Peyer's patch (tissue), 4 donors: Measurements from ENCODE around the gene RBBP5. TPM values are rescaled to one million over a fixed set of nuclear protein-coding genes. Genes with fewer than 3 reads are reported as not detected.

Source experiments
- DNase-seq, 3 donors: peaks; one replicate each; pipeline ENCODE4 v3.0.0-alpha.2; 2017 to 2019
- H3K27ac ChIP-seq, 4 donors: fragments of 200-600 bp; sonication (generic); one replicate each; pipeline ENCODE4 v1.5.1; 2016 to 2019
- H3K27me3 ChIP-seq, 2 donors: fragments of 200-600 bp; sonication (generic); one replicate each; pipeline ENCODE4 v1.5.1; 2019
- H3K36me3 ChIP-seq, 3 donors: fragments of 200-600 bp; sonication (generic); one replicate each; pipeline ENCODE4 v1.5.1; 2016 to 2019
- H3K4me1 ChIP-seq, 4 donors: fragments of 200-600 bp; sonication (generic); one replicate each; pipeline ENCODE4 v1.5.1; 2016 to 2019
- H3K4me3 ChIP-seq, 4 donors: fragments of 200-600 bp; sonication (generic); 1 replicate in 3 of 4; 2 replicates in 1 of 4; pipeline ENCODE4 v1.5.1; 2016 to 2019; ENCODE audit warnings: mild to moderate bottlenecking in 1 of 4
- H3K9me3 ChIP-seq, 4 donors: fragments of 200-600 bp; sonication (generic); one replicate each; pipeline ENCODE4 v1.5.1; 2016 to 2019; ENCODE audit warnings: mild to moderate bottlenecking in 1 of 4
- POLR2A ChIP-seq, 2 donors: fragments of 450-650 bp; IDR thresholded peaks; one replicate each; pipeline ENCODE4 v1.5.1; 2017; ENCODE audit warnings: antibody characterized with exemption in 2 of 2, mild to moderate bottlenecking in 2 of 2, moderate library complexity in 2 of 2
- total RNA-seq, 4 donors: library from RNA; depleted of rRNA; stranded (reverse); fragments of >200 nt; gene quantifications; one replicate each; pipeline ENCODE4 v1.1.0, GENCODE V29; 2016
- TF ChIP-seq, protein P1 (sequence below), 6 experiments: fragments of 450-650 bp in 4 of 6; fragments of 200-600 bp in 2 of 6; sonication (generic) in 1 of 6; IDR thresholded peaks; one replicate each; pipeline ENCODE4 v1.5.1; 2017 to 2019; ENCODE audit warnings: antibody characterized with exemption in 6 of 6, mild to moderate bottlenecking in 3 of 6, moderate library complexity in 1 of 6

Gene RBBP5
- total RNA-seq, 4 donors from 2014 or later, result 11.9 to 21.5 (median 15.3) TPM

DNA sequence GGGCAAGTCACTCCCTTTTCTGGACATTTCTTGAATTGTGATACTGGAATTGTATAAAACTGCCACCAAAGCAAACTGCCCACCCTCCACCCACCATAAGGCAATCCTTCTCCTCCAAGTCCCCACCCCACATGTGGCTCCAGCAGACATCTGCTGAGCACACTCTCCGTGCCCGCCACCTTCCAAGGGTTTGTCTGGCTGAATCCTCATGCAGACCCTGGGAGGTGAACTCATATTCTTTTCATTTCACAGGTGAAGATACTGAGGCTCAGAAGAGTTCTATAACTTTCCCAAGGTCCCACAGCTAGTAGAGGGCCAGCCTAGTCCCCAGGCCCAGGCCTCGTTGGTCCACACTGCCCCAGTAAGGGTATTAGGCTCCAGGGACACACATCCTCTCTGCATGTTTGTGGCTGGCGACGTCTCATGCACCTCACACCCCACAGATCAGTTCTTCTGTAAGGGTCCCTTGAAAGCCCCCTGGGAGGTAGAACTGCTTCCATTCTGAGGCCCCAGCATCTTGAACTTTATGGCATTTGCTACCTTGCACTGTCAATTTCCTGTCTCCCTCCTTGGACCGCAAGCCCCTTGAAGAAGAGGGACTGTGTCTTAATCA lies 64.7 kb downstream of the RBBP5 start:
- H3K4me3 ChIP-seq, result no peak overlapping the region
- H3K9me3 ChIP-seq, result no peaks in the 10 kb centered on the region
- peaks cover 0 to 4% (median 0%) of the 10 kb centered on the region in 4 donors for H3K4me1 ChIP-seq
- no peaks in the 10 kb centered on the region for H3K36me3 ChIP-seq
- no peaks in the 10 kb centered on the region for H3K27me3 ChIP-seq
- no peak for TF ChIP-seq POLR2A (IDR thresholded peaks at IDR 0.05)
- TF ChIP-seq, protein P1, sequence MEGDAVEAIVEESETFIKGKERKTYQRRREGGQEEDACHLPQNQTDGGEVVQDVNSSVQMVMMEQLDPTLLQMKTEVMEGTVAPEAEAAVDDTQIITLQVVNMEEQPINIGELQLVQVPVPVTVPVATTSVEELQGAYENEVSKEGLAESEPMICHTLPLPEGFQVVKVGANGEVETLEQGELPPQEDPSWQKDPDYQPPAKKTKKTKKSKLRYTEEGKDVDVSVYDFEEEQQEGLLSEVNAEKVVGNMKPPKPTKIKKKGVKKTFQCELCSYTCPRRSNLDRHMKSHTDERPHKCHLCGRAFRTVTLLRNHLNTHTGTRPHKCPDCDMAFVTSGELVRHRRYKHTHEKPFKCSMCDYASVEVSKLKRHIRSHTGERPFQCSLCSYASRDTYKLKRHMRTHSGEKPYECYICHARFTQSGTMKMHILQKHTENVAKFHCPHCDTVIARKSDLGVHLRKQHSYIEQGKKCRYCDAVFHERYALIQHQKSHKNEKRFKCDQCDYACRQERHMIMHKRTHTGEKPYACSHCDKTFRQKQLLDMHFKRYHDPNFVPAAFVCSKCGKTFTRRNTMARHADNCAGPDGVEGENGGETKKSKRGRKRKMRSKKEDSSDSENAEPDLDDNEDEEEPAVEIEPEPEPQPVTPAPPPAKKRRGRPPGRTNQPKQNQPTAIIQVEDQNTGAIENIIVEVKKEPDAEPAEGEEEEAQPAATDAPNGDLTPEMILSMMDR (IDR thresholded peaks at IDR 0.05), result no peak
- DNase-seq, result peak in 1 of 3 donors; percentile 15
- H3K27ac ChIP-seq, result no peak overlapping the region

DNA sequence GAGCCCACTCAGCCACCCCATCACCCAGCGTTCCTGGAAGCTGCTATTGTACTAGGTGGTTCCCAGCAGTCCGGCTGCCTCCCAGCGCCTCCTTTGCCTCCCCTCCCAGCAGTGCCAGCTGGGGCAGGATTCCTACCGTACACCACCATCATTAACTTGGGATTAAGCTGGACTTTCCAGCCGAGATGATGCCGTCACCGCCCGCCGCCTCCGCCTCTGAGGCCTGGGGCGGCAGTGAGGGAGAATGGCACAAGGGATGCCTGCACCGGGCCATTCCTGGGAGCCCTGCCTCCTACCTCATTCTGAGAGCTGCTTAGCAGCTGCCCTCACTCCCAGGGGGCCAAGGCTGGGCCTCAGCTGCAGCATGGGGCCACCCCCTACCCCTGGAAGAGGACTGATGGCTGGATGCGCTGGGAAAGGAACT lies 65.6 kb downstream of the RBBP5 start:
- no peak overlapping the region for H3K27ac ChIP-seq
- TF ChIP-seq, protein P1 (IDR thresholded peaks at IDR 0.05), result no peak
- no peak for TF ChIP-seq POLR2A (IDR thresholded peaks at IDR 0.05)
- no peaks in the 10 kb centered on the region for H3K4me1 ChIP-seq
- H3K27me3 ChIP-seq, result no peaks in the 10 kb centered on the region
- peak in 1 of 3 donors; percentile 41 for DNase-seq
- H3K4me3 ChIP-seq, result no peak overlapping the region
- H3K36me3 ChIP-seq, result no peaks in the 10 kb centered on the region
- H3K9me3 ChIP-seq, result no peaks in the 10 kb centered on the region

DNA sequence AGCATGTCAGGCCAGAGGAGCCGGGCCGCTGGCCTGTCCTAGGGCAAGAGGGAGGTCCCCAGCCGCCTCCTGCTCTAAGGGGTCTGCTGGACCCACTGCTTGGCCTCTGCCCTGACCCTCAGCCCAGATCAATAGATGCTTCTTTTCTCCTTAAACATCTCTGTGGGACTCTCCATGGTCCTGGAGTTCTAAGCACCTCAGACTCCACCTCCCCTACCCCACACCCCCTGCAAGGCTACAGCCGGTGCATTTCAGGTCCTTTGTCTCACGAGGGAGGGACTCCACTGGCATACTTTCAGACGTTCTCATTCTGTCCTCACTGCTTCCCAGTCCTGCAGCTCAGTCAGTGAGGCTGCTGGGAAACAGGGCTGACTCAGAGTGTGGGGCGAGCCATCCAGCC lies 67.8 kb downstream of the RBBP5 start:
- Histone ChIP-seq H3K36me3 (no peaks in the 10 kb centered on the region), H3K27me3 (no peaks in the 10 kb centered on the region), H3K4me1 (no peaks in the 10 kb centered on the region), H3K4me3 (no peak overlapping the region), H3K27ac (no peak overlapping the region), H3K9me3 (no peaks in the 10 kb centered on the region)
- no peak for TF ChIP-seq POLR2A (IDR thresholded peaks at IDR 0.05)
- TF ChIP-seq, protein P1 (IDR thresholded peaks at IDR 0.05), result no peak
- DNase-seq, result no peak

DNA sequence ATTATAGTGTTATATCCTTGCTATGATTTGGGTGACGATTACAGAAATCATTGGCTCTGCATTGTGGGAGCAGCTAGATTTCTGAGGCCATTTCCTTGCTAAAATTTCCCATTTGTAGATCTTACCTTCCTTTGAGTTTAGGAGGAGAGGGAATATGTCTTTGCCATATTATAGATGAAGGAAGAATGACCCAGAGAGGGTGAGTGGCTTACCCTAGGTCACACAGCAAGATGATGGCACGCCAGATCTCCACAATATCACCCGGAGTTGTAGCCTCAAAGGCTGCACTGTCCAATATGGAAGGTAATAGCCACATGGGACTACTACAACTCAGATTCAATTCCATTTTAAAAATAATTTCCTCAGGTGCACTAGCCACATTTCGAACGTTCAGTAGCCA lies 68.5 kb downstream of the RBBP5 start:
- TF ChIP-seq, protein P1 (IDR thresholded peaks at IDR 0.05), result no peak
- no peak for TF ChIP-seq POLR2A (IDR thresholded peaks at IDR 0.05)
- Histone ChIP-seq H3K9me3 (no peaks in the 10 kb centered on the region), H3K4me3 (no peak overlapping the region), H3K4me1 (no peaks in the 10 kb centered on the region), H3K27ac (no peak overlapping the region), H3K36me3 (no peaks in the 10 kb centered on the region), H3K27me3 (no peaks in the 10 kb centered on the region)
- no peak for DNase-seq

DNA sequence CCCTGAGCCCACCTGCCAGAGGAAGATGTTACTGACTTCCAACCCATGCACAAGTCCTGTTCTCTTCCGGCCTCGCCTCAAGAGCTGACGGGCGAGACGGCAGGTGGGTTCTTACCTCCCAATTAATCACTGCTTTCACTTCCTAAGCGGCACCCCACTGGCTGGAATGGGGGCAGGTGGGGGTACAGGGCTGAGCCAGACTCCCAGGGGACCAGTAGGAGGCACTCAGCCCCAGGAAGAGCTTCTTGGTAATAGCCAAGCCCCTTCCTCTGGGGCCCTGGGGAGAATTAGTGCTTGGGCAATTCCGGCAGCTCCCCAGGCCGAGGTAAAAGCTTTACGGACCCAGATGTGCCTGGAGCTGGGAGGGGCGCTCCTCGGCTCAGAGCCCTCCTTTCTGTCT lies 69.1 kb downstream of the RBBP5 start:
- no peak overlapping the region for H3K27ac ChIP-seq
- H3K27me3 ChIP-seq, result no peaks in the 10 kb centered on the region

More for the DNA sequence above, 69.1 kb downstream of the RBBP5 start:
- TF ChIP-seq POLR2A (IDR thresholded peaks at IDR 0.05), result no peak
- TF ChIP-seq, protein P1 (IDR thresholded peaks at IDR 0.05), result no peak
- no peaks in the 10 kb centered on the region for H3K9me3 ChIP-seq
- DNase-seq, result no peak
- no peak overlapping the region for H3K4me3 ChIP-seq
- H3K36me3 ChIP-seq, result no peaks in the 10 kb centered on the region
- H3K4me1 ChIP-seq, result no peaks in the 10 kb centered on the region
